GM21576 (cell line): ENCODE results near the gene HSPA1L.
A peak's percentile ranks its signal among the peaks of the same experiment; 100 is the strongest.
"Not testable (repeated sequence)": the region's sequence is repeated elsewhere in the genome, so short reads cannot be mapped to it uniquely, and the experiment has no call there.

Source experiments
- ATAC-seq: cut with Tn5 transposase; IDR thresholded peaks from one replicate; pipeline ENCODE4 v1.9.1; 2021; ENCODE audit warnings: mild to moderate bottlenecking, moderate library complexity; ENCODE audit not compliant: unreplicated experiment

The HSPA1L gene

DNA sequence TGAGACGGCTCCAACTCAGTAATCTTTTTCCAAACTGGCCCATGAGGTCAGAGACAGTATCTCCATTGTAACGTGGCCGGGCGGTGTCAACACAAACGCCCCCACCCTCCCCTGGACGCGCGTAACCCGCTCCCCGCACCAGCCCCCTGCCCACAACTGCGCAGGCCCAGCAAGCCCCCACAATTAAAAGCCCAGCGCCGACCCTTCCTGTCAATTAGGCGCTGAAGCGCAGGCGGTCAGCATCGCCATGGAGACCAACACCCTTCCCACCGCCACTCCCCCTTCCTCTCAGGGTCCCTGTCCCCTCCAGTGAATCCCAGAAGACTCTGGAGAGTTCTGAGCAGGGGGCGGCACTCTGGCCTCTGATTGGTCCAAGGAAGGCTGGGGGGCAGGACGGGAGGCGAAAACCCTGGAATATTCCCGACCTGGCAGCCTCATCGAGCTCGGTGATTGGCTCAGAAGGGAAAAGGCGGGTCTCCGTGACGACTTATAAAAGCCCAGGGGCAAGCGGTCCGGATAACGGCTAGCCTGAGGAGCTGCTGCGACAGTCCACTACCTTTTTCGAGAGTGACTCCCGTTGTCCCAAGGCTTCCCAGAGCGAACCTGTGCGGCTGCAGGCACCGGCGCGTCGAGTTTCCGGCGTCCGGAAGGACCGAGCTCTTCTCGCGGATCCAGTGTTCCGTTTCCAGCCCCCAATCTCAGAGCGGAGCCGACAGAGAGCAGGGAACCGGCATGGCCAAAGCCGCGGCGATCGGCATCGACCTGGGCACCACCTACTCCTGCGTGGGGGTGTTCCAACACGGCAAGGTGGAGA lies at the start of gene HSPA1L, which contains the start of gene HSPA1A:
HSPA1L (minus strand) TSS at position 259 of the 814 bp plus-strand sequence. CDS start 3,311 bp downstream, outside the sequence.
HSPA1A (plus strand) TSS at position 519 of the 814 bp plus-strand sequence; CDS start at position 733, 214 bp downstream.
- ATAC-seq = no peak

DNA sequence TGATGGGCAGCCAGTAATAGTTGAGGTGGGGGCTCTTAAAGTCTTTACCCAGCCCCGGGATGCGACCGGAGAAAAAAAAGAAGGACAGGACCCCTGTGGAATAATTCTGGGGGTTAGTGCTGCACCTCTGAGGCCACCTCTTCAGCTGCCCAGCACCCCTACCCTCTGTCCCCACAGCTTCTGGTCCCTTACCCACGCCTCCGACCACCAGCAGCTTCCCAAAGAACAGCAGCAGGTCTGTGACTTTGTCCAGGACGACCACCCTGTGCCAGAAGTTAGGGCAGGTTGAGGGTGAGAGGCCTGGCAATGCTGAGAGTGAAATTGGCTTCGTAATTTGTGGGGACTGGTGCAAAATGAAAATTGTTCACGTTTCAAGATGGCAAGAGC lies 49.7 kb upstream of the HSPA1L start:
- ATAC-seq = no peak

DNA sequence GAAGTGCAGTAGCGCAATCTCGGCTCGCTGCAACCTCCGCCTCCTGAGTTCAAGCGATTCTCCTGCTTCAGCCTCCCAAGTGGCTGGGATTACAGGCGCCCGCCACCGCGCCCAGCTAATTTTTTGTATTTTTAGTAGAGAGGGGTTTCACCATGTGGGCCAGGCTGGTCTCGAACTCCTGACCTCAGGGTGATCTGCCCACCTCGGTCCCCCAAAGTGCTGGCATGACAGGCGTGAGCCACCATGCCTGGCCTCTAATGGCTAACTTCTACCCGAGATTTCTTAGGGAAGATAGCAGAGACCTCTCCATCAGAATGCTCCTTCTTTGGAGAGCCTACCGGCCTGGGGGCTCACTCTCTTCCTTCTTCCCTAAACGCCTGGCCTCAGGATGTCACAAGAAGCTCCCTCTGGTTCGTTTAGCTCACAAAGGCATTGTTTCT lies 49.1 kb upstream of the HSPA1L start:
- ATAC-seq = not testable (repeated sequence)

DNA sequence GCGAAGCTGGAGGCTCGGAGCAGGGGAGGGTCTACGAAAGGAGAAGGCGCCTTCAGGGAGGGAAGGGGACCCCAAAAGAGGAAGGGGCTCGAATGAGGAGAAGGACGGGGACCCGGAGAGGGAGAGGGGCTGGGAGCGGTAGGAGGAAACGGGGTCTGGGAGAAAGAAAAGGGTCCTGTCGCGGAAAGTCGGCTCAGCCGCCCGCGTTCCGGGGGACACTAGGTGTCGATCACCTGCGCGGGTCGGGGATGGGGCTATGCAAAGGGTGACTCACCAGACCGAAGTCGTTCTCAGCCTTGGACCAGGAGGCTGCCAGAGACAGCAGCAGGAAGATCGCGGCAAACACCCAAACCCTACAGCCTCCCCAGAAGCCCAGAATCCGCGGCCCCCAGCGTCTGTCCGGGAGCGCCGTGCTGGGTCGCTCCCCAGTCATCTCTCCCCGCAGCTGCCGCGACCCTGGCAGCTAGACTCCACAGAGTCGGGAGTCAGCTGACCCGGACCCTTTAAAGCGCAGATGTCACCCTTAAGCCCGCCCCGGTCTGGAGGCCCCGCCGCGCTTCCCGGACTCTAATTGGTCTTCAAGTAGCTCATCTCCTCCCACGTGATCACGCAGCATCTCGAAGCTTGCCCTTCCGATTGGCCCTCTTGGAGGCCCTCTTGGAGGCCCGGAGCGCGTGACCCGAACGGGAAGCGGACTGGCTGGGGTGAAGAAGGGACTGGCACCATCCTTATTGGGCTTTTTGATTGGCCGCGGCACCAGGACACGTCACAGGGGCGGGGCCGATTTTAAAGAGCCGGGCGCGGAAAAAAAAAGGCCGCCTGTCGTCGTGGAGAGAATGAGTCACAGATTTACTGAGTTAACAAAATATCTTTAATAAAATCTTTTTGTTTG lies 47.5 kb upstream of the HSPA1L start, which contains the start of gene NEU1:
NEU1 (minus strand) TSS at position 478 of the 892 bp plus-strand sequence; CDS start at position 433, 45 bp downstream.
- peak; percentile 90 for ATAC-seq

DNA sequence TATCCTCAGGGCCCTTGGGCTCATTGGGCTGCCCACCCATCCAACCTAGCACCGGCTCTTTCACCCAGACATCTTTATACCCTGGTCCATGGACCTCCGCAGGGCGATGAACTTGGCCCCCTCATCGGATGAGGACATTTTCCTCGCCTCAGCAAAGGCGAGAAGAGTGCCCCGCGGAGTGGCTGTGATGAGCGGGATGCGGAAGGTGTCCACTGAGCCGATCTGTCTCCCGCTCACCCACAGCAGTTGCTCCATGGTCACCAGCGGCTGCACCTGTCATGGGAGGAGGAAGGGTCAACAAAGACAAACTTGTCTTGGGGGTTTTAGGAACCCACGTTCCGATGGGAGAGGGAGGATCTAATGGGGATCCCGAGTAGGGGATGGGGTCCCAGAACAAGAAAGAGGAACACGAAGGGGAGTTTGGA lies 46.8 kb upstream of the HSPA1L start:
- no peak for ATAC-seq

DNA sequence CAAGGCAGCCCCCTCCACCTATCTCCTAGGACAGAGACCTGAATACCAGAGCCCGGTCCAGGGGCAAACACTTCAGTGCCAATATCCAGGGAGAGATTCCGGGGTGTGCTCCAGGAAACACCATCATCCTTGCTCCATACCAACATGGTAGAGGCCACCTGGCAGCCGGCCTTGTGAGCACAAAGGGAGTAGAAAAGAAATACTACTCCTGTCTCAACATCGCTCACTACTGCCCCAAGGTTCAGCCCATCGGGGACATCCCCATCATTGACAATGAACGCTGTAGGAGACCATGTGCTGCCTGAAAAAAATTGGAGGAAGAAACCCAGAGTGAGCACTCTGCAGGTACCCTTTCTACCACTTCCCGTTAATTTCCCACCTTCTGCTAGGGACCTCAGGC lies 46.1 kb upstream of the HSPA1L start:
- no peak for ATAC-seq

DNA sequence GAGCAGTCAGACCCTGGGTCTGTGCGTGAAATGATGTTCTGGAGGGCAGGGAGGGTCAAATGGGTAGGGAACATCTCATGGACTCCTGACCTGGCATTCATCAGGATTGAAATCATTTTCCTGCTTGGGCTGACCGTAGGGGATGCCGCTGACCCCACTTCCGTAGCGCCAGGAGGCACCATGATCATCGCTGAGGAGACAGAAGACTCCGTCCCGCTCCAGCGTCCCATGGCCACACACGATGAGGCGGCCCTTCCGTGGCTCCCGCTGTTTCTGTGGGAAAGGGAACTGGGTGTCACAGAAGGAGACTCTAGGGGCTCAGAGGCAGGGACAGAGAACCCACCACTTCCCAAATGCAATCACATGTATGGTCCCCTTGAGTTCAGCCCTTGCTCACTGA lies 45.3 kb upstream of the HSPA1L start:
- ATAC-seq = no peak

DNA sequence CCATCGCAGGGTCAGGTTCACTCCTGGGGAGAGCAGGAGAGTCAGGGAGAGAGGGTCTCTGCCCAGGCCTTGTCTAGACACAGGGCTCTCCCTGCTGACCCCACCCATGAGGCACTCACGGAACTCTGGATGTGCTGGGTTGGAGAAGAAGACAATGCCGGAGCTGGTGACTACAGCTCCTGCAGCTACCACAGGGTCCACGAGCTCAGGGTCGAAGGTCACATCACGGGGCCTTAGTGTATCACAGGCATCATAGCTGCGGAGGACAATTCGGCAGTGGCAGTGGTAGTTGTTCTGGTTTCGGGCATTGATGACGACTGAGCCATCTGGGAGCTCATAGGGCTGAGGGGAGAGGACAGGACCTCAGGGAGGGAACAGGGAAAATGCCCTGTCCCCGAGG lies 44.8 kb upstream of the HSPA1L start:
- ATAC-seq = no peak

DNA sequence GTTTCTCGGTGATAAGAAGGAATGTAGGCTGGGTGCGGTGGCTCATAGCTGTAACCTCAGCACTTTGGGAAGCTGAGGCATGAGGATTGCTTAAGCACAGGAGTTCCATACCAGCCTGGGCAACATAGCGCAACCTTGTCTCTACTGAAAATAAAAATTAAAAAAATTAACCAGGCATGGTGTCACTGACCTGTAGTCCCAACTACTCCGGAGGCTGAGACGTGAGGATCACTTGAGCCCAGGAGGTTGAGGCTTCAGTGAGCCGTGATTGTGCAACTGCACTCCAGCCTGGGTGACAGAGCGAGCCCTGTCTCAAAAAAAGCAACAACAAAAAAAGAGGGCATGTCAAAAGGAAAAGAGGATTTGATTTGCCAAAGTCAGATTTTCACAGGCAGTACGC lies 43.6 kb upstream of the HSPA1L start:
- ATAC-seq = no peak

DNA sequence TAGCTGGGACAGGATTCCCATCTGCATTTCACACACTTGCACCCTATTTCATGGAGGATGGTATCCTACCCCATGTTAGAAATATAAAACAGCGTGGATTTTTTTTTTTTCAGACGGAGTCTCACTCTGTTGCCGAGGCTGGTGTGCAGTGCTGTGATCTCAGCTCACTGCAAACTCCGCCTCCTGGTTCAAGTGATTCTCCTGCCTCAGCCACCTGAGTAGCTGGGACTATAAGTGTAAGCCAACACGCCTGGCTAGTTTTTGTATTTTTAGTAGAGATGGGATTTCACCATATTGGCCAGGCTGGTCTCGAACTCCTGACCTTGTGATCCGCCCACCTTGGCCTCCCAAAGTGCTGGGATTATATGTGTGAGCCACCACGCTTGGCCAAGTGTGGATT lies 42.7 kb upstream of the HSPA1L start:
- ATAC-seq = not testable (repeated sequence)

DNA sequence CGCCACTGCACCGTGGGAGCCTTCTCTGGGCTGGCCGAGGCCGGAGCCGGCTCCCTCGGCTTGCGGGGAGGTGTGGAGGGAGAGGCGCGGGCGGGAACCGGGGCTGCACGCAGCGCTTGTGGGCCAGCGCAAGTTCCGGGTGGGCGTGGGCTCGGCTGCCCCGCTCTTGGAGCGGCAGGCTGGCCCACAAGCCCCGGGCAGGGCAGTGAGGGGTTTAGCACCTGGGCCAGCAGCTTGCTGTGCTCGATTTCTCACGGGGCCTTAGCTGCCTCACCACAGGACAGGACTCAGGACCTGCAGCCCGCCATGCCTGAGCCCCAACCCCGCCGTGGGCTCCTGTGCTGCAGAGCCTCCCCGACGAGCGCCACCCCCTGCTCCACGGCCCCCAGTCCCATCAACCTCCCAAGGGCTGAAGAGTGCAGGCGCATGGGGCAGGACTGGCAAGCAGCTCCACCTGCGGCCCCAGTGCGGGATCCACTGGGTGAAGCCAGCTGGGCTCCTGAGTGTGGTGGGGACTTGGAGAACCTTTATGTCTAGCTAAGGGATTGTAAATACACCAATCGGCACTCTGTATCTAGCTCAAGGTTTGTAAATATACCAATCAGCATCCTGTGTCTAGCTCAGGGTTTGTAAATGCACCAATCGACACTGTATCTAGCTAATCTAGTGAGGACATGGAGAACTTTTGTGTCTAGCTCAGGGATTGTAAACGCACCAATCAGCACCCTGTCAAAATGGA lies 37.1 kb upstream of the HSPA1L start:
- not testable (repeated sequence) for ATAC-seq

DNA sequence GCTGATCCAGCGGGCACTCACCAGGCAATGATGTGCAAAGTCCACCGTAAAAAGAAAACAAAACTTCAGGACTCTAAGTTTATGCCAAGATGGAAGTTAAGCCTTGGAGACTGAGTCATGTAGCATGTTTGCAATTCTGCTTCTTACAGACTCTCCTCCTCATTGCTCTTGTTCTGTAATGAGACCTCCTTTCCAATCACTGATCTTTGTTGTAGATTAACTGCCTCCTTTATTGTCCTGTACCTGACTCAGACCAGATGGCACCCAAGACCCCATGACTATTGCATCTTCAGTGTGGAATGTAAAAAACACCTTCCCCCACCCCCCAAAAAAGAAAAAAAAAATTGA lies 36.4 kb upstream of the HSPA1L start:
- no peak for ATAC-seq

DNA sequence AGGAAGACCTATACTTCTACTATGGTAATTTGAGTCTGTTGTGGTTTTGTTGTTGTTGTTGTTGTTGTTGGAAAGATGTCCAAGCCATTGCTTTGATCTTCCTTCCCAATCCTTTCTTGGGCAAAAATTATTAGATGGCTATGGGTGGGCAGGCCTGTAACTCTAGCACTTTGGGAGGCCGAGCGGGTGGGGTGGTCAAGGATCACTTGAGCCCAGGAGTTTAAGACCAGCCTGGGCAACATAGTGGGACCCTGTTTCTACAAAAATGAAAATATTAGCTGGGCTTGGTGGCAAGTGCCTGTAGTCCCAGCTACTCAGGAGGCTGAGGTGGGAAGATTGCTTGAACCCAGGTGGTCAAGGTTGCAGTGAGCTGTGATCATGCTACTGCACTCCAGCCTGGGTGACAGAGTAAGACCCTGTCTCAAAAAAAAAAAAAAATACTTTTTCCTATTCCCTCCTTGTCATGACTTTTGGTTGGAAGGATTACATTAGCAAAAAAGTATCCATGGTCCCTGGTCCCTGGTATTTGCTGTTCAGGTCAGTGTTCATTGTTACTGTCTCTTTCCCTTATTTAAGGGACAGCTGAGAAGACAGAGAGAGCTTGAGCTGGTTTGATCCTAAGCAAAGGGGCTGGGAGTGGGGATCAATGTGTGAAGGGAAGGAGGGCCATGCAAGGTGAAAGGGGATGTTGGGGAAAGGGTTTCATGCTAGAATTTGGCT lies 35.8 kb upstream of the HSPA1L start:
- no peak for ATAC-seq

DNA sequence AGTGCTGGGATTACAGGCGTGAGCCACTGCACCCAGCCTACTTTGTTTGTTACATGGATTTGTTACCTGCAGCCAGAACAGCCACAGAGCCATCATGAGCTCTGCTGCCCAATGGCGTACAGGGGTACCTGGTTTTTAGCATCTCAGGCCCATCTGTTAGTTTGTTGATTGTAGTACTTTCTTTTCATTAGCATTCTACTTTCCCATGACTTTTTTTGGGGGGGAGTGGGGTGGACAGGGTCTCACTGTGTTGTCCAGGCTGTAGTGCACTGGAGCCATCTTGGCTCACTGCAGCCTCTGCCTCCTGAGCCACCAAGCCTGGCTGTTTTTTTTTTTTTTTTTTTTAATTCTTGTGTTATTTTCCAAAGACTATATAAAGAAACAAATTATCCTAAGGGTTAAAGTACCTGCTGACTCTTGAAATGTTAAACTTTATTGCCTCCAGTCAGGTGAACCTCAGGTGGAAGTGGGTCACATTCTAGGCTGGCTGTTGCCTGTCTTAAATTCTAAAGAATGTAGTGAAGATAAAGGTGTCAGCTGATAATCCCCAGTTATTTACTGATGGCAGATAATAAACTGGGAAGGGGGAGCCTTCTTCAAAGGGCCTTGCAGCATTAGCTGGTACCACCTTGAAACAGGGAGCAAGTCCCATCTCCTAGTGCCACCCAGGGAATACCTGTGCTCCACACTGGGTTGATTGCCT lies 32.3 kb upstream of the HSPA1L start:
- no peak for ATAC-seq

DNA sequence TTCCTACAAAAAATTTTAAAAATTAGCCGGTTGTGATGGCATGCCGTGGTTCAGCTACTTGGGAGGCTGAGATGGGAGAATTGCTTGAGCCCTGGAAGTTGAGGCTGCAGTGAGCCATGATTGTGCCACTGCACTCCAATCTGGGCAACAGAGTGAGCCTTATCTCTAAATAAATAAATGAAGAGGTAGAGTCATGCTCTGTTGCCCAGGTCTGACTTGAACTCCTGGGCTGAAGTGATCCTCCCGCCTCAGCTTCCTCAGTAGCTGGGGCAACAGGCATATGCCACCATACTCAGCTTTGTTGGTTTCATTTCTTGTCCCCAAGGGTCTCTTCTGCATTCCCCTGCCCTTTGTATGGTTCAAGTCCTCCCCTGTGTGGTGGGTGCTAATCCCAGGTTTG lies 29.4 kb upstream of the HSPA1L start:
- ATAC-seq = no peak

DNA sequence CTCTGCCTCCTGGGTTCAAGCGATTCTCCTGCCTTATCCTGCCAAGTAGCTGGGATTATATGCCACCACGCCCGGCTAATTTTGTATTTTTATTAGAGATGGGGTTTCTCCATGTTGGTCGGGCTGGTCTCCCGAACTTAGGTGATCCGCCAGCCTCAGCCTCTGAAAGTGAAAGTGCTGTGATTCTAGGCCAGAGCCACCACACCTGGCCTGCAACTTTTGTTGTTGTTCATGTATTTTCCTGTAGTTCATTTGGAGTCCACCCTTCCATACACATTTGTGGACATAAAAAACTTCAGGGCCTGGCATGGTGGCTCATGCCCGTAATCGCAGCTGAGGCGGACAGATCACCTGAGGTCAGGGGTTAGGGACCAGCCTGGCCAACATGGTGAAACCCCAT lies 27.0 kb upstream of the HSPA1L start:
- no peak for ATAC-seq

DNA sequence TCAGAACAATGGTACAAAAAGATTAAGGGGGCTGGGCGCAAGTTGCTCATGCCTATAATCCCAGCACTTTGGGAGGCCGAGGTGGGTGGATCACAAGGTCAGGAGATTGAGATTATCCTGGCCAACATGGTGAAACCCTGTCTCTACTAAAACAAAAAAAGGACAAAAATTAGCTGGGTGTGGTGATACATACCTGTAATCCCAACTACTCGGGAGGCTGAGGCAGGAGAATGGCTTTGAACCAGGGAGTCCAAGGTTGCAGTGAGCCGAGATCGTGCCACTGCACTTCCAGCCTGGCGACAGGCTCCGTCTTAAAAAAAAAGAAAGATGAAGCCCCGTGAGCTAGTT lies 24.7 kb upstream of the HSPA1L start:
- ATAC-seq = not testable (repeated sequence)

DNA sequence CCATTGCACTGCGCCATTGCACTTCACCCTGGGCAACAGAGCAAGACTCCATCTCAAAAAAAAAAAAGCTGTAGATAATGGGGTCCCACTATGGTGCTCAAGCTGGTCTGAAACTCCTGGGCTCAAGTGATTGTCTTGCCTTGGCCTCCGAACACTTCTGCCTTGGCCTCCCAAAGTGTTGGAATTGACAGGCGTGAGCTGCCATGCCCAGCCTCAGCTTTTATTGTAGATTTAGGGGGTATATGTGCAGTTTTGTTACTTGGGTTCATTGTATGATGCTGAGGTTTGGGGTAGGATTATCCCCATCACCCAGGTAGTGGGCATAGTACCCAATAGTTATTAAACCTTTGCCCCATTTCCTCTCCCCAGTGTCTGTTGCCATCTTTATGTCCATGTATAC lies 23.9 kb upstream of the HSPA1L start:
- ATAC-seq = no peak

DNA sequence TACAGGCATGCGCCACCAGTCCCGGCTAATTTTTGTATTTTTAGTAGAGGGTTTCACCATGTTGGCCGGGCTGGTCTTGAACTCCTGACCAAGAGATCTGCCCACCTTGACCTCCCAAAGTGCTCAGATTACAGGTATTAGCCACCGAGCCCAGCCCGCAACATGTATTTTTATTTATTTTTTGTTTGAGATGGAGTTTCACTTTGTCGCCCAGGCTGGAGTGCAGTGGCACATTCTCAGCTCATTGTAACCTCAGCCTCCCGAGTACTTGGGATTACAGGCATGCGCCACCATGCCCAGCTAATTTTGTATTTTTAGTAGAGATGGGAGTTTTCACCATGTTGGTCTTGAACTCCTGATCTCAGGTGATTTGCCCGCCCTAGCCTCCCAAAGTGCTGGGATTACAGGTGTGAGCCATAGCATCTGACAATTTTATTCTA lies 23.1 kb upstream of the HSPA1L start:
- not testable (repeated sequence) for ATAC-seq
